Ishikawa (cell line): ENCODE results near the gene KAT2B.

Experiments
- CEBPB ChIP-seq: IDR thresholded peaks from 2 replicates; pipeline ENCODE4 v1.6.1; 2012
- CREB1 ChIP-seq: IDR thresholded peaks from 2 replicates; pipeline ENCODE4 v1.6.1; 2012; ENCODE audit warnings: low read depth
- EGR1 ChIP-seq: IDR thresholded peaks from 2 replicates; pipeline ENCODE4 v1.6.1; 2012
- EP300 ChIP-seq: IDR thresholded peaks from 2 replicates; pipeline ENCODE4 v1.6.1; 2012; ENCODE audit warnings: borderline replicate concordance
- FOXM1 ChIP-seq: IDR thresholded peaks from 2 replicates; pipeline ENCODE4 v1.6.1; 2012; ENCODE audit warnings: low read depth, borderline replicate concordance
- NFIC ChIP-seq: IDR thresholded peaks from 2 replicates; pipeline ENCODE4 v1.6.1; 2012
- RAD21 ChIP-seq: IDR thresholded peaks from 2 replicates; pipeline ENCODE4 v1.6.1; 2012; ENCODE audit warnings: low read depth
- TAF1 ChIP-seq: IDR thresholded peaks from 2 replicates; pipeline ENCODE4 v1.6.1; 2012; ENCODE audit warnings: low read depth, mild to moderate bottlenecking
- TCF12 ChIP-seq: IDR thresholded peaks from 2 replicates; pipeline ENCODE4 v1.6.1; 2012; ENCODE audit warnings: low read depth
- TEAD4 ChIP-seq: IDR thresholded peaks from 2 replicates; pipeline ENCODE4 v1.6.1; 2012
- USF1 ChIP-seq: IDR thresholded peaks from 2 replicates; pipeline ENCODE4 v1.6.1; 2012
- YY1 ChIP-seq: IDR thresholded peaks from 2 replicates; pipeline ENCODE4 v1.6.1; 2012; ENCODE audit warnings: low read depth
- ZBTB7A ChIP-seq: IDR thresholded peaks from 2 replicates; pipeline ENCODE4 v1.6.1; 2012; ENCODE audit warnings: low read depth
- TF ChIP-seq, protein P1 (sequence below): IDR thresholded peaks from 2 replicates; pipeline ENCODE4 v1.6.1; 2012; ENCODE audit warnings: low read depth, mild to moderate bottlenecking
- TF ChIP-seq, protein P2 (sequence below): IDR thresholded peaks from 2 replicates; pipeline ENCODE4 v1.6.1; 2012

The KAT2B gene

GRCh38 chr3:20091331-20092047, 51.2 kb downstream of the KAT2B start:
- TF ChIP-seq RAD21 (no peak), EGR1 (no peak)

DNA sequence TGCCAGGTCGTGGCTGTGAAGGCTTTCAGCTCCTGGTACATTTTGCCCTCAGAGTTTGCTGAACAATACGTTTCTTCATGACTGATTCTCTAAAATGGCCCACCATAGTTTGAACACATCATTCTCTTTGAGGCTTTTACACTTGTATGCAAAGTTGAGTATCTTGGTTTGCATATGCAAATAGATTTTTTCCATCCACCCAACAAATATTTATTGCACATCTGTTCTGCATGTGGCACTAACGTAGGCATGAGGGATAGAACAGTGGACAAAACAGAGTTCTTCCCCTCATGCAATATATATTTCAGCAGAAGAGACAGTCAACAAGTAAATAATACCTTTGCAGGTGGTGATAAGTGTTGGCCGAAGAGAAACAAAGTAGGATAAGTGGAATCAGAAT, 55.2 kb downstream of the KAT2B start:
- TF ChIP-seq EP300 (no peak), CEBPB (no peak), NFIC (no peak), USF1 (no peak), ZBTB7A (no peak), FOXM1 (no peak), CREB1 (no peak), TCF12 (no peak)
- TF ChIP-seq, protein P1, sequence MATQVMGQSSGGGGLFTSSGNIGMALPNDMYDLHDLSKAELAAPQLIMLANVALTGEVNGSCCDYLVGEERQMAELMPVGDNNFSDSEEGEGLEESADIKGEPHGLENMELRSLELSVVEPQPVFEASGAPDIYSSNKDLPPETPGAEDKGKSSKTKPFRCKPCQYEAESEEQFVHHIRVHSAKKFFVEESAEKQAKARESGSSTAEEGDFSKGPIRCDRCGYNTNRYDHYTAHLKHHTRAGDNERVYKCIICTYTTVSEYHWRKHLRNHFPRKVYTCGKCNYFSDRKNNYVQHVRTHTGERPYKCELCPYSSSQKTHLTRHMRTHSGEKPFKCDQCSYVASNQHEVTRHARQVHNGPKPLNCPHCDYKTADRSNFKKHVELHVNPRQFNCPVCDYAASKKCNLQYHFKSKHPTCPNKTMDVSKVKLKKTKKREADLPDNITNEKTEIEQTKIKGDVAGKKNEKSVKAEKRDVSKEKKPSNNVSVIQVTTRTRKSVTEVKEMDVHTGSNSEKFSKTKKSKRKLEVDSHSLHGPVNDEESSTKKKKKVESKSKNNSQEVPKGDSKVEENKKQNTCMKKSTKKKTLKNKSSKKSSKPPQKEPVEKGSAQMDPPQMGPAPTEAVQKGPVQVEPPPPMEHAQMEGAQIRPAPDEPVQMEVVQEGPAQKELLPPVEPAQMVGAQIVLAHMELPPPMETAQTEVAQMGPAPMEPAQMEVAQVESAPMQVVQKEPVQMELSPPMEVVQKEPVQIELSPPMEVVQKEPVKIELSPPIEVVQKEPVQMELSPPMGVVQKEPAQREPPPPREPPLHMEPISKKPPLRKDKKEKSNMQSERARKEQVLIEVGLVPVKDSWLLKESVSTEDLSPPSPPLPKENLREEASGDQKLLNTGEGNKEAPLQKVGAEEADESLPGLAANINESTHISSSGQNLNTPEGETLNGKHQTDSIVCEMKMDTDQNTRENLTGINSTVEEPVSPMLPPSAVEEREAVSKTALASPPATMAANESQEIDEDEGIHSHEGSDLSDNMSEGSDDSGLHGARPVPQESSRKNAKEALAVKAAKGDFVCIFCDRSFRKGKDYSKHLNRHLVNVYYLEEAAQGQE: no peak

GRCh38 chr3:20096135-20096685, 56.0 kb downstream of the KAT2B start:
- TF ChIP-seq NFIC (no peak), YY1 (no peak), EP300 (no peak), EGR1 (no peak), FOXM1 (no peak)
- TF ChIP-seq, protein P2, sequence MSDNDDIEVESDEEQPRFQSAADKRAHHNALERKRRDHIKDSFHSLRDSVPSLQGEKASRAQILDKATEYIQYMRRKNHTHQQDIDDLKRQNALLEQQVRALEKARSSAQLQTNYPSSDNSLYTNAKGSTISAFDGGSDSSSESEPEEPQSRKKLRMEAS: no peak

GRCh38 chr3:20097015-20097414, 56.8 kb downstream of the KAT2B start:
- TF ChIP-seq TEAD4 (no peak), CEBPB (no peak), EGR1 (no peak), FOXM1 (no peak), EP300 (no peak), TAF1 (no peak), TCF12 (no peak), CREB1 (no peak), YY1 (no peak), ZBTB7A (no peak), NFIC (no peak), RAD21 (no peak), USF1 (no peak)
- TF ChIP-seq, protein P1: no peak
- TF ChIP-seq, protein P2: no peak

DNA sequence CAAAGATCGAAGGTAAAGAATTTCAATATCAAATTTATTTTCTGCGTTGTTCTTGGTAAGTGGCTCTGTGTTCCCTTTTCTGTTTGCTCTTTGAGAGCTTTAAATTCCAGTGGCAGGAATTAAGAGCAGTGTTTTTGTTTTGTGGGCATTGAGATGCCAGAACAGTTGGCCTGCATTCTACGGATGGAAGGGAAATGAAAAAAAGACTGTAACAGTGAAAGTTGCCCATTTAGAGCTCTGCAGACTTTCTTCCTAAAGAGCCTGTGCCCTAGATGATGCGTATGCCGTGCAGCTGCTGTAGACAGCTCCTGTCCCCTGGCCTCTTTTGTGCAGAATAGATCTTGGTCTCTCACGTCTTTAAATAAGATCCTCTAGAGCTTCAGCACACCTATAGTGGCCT, 58.8 kb downstream of the KAT2B start:
- no peak for TF ChIP-seq CEBPB
- TF ChIP-seq ZBTB7A: no peak
- TF ChIP-seq, protein P2: no peak

- TF ChIP-seq CEBPB (no peak), NFIC (no peak), TAF1 (no peak)
Measured at GRCh38 chr3:20100151-20100550, 59.9 kb downstream of the KAT2B start.
